T-helper 1 cell treated with Interleukin-12 subunit alpha and Interleukin-12 subunit beta and Interleukin-4 antibody, amounts not matched to agents 30 μg/mL and 1 μg/mL, for 36 hours (primary cell): ENCODE results near the gene TPRKB.
"Not testable (repeated sequence)": the region's sequence is repeated elsewhere in the genome, so short reads cannot be mapped to it uniquely, and the experiment has no call there.

Experiments used
- H3K27ac Mint-ChIP-seq: one replicate; pipeline ENCODE4 v1.8.0; 2021; ENCODE audit warnings: mild to moderate bottlenecking, mixed read lengths
- H3K27me3 Mint-ChIP-seq: one replicate; pipeline ENCODE4 v1.8.0; 2021; ENCODE audit warnings: low read depth, mixed read lengths
- H3K36me3 Mint-ChIP-seq: one replicate; pipeline ENCODE4 v1.8.0; 2021; ENCODE audit warnings: low read depth, mixed read lengths
- H3K4me1 Mint-ChIP-seq: one replicate; pipeline ENCODE4 v1.8.0; 2021; ENCODE audit warnings: low read depth, mixed read lengths
- H3K4me3 Mint-ChIP-seq: one replicate; pipeline ENCODE4 v1.8.0; 2021; ENCODE audit warnings: mild to moderate bottlenecking, moderate library complexity, mixed read lengths
- H3K9me3 Mint-ChIP-seq: one replicate; pipeline ENCODE4 v1.8.0; 2021; ENCODE audit warnings: mixed read lengths

Gene TPRKB

GRCh38 chr2:73736855-73737779 is at the start of gene TPRKB:
TPRKB (minus strand) TSS chr2:73737345; CDS start chr2:73734569, 2,776 bp downstream.
- H3K4me3 Mint-ChIP-seq, result peak within 1 kb of the TSS; percentile 93
- H3K27ac Mint-ChIP-seq, result peak within 1 kb of the TSS; percentile 87
- peaks cover 5% of the 10 kb centered on the region for H3K9me3 Mint-ChIP-seq
- H3K4me1 Mint-ChIP-seq, result peaks cover 13% of the 10 kb centered on the region
- H3K27me3 Mint-ChIP-seq, result no peaks in the 10 kb centered on the region
- H3K36me3 Mint-ChIP-seq, result peaks cover 31% of the 10 kb centered on the region

- not testable (repeated sequence) for H3K36me3 Mint-ChIP-seq, H3K9me3 Mint-ChIP-seq, H3K27ac Mint-ChIP-seq
Observed at GRCh38 chr2:73783883-73784282, 46.7 kb upstream of the TPRKB start, which contains the start of gene C2orf78. C2orf78 (plus strand) TSS chr2:73784183; CDS start chr2:73784310, 127 bp downstream.

GRCh38 chr2:73783402-73783801 is 46.3 kb upstream of the TPRKB start:
- not testable (repeated sequence) for H3K36me3 Mint-ChIP-seq, H3K4me3 Mint-ChIP-seq, H3K4me1 Mint-ChIP-seq, H3K9me3 Mint-ChIP-seq, H3K27ac Mint-ChIP-seq, H3K27me3 Mint-ChIP-seq

More at GRCh38 chr2:73783883-73784282, 46.7 kb upstream of the TPRKB start, which contains the start of gene C2orf78:
- H3K4me3 Mint-ChIP-seq, H3K4me1 Mint-ChIP-seq, H3K27me3 Mint-ChIP-seq: not testable (repeated sequence)

GRCh38 chr2:73780237-73780582 is 43.1 kb upstream of the TPRKB start:
- Mint-ChIP-seq H3K27ac (peak overlapping the region; percentile 96), H3K27me3 (no peaks in the 10 kb centered on the region), H3K4me1 (peaks cover 21% of the 10 kb centered on the region), H3K36me3 (peaks cover 16% of the 10 kb centered on the region), H3K9me3 (no peaks in the 10 kb centered on the region), H3K4me3 (peak overlapping the region; percentile 98)

- H3K4me1 Mint-ChIP-seq, result peaks cover 21% of the 10 kb centered on the region
- no peaks in the 10 kb centered on the region for H3K9me3 Mint-ChIP-seq
- peaks cover 18% of the 10 kb centered on the region for H3K36me3 Mint-ChIP-seq
- H3K4me3 Mint-ChIP-seq, result peak within 1 kb of the TSS; percentile 98
- H3K27ac Mint-ChIP-seq, result peak within 1 kb of the TSS; percentile 96
- H3K27me3 Mint-ChIP-seq, result no peaks in the 10 kb centered on the region
Observed at GRCh38 chr2:73779467-73780236, 42.5 kb upstream of the TPRKB start, which contains the start of gene DUSP11. DUSP11 (minus strand) TSS chr2:73780103; CDS start chr2:73779974, 129 bp downstream.

GRCh38 chr2:73778867-73779466 is 41.8 kb upstream of the TPRKB start:
- H3K4me1 Mint-ChIP-seq, result peaks cover 26% of the 10 kb centered on the region

GRCh38 chr2:73776869-73777519 is 39.8 kb upstream of the TPRKB start:
- Mint-ChIP-seq H3K27ac (peak overlapping the region; percentile 6), H3K4me1 (peaks cover 31% of the 10 kb centered on the region), H3K9me3 (no peaks in the 10 kb centered on the region), H3K4me3 (no peak overlapping the region), H3K36me3 (peaks cover 34% of the 10 kb centered on the region), H3K27me3 (no peaks in the 10 kb centered on the region)

More at GRCh38 chr2:73778867-73779466, 41.8 kb upstream of the TPRKB start:
- not testable (repeated sequence) for H3K9me3 Mint-ChIP-seq, H3K27me3 Mint-ChIP-seq
- Mint-ChIP-seq H3K27ac (peak overlapping the region; percentile 96), H3K4me3 (peak overlapping the region; percentile 98), H3K36me3 (peaks cover 24% of the 10 kb centered on the region)

GRCh38 chr2:73776381-73776780 is 39.2 kb upstream of the TPRKB start:
- Mint-ChIP-seq H3K4me1 (peaks cover 32% of the 10 kb centered on the region), H3K9me3 (no peaks in the 10 kb centered on the region), H3K27me3 (no peaks in the 10 kb centered on the region), H3K4me3 (no peak overlapping the region), H3K27ac (no peak overlapping the region), H3K36me3 (peaks cover 35% of the 10 kb centered on the region)

GRCh38 chr2:73772819-73773218 is 35.7 kb upstream of the TPRKB start:
- Mint-ChIP-seq H3K27ac (no peak overlapping the region), H3K27me3 (no peaks in the 10 kb centered on the region)

GRCh38 chr2:73770725-73771124 is 33.6 kb upstream of the TPRKB start:
- peaks cover 52% of the 10 kb centered on the region for H3K36me3 Mint-ChIP-seq
- H3K27me3 Mint-ChIP-seq, result no peaks in the 10 kb centered on the region
- H3K9me3 Mint-ChIP-seq, result no peaks in the 10 kb centered on the region

More at GRCh38 chr2:73772819-73773218, 35.7 kb upstream of the TPRKB start:
- Mint-ChIP-seq H3K4me1 (peaks cover 22% of the 10 kb centered on the region), H3K4me3 (no peak overlapping the region), H3K9me3 (no peaks in the 10 kb centered on the region), H3K36me3 (peaks cover 53% of the 10 kb centered on the region)

GRCh38 chr2:73766994-73767393 is 29.8 kb upstream of the TPRKB start:
- H3K4me3 Mint-ChIP-seq, result no peak overlapping the region
- H3K36me3 Mint-ChIP-seq, result peaks cover 50% of the 10 kb centered on the region
- H3K9me3 Mint-ChIP-seq, result no peaks in the 10 kb centered on the region
- H3K27me3 Mint-ChIP-seq, result no peaks in the 10 kb centered on the region
- no peak overlapping the region for H3K27ac Mint-ChIP-seq
- peaks cover 2% of the 10 kb centered on the region for H3K4me1 Mint-ChIP-seq

More at GRCh38 chr2:73770725-73771124, 33.6 kb upstream of the TPRKB start:
- no peak overlapping the region for H3K27ac Mint-ChIP-seq
- H3K4me1 Mint-ChIP-seq, result peaks cover 12% of the 10 kb centered on the region
- H3K4me3 Mint-ChIP-seq, result no peak overlapping the region

- H3K9me3 Mint-ChIP-seq, result no peaks in the 10 kb centered on the region
- peaks cover 2% of the 10 kb centered on the region for H3K4me1 Mint-ChIP-seq
- H3K27me3 Mint-ChIP-seq, result no peaks in the 10 kb centered on the region
- H3K27ac Mint-ChIP-seq, result no peak overlapping the region
- no peak overlapping the region for H3K4me3 Mint-ChIP-seq
- peaks cover 49% of the 10 kb centered on the region for H3K36me3 Mint-ChIP-seq
Observed at GRCh38 chr2:73766349-73766748, 29.2 kb upstream of the TPRKB start.

GRCh38 chr2:73764945-73765344 is 27.8 kb upstream of the TPRKB start:
- H3K27me3 Mint-ChIP-seq, result no peaks in the 10 kb centered on the region
- no peaks in the 10 kb centered on the region for H3K9me3 Mint-ChIP-seq
- H3K27ac Mint-ChIP-seq, result no peak overlapping the region
- no peaks in the 10 kb centered on the region for H3K4me1 Mint-ChIP-seq
- no peak overlapping the region for H3K4me3 Mint-ChIP-seq
- H3K36me3 Mint-ChIP-seq, result peaks cover 47% of the 10 kb centered on the region

- Mint-ChIP-seq H3K9me3 (no peaks in the 10 kb centered on the region), H3K36me3 (peaks cover 35% of the 10 kb centered on the region), H3K27me3 (no peaks in the 10 kb centered on the region), H3K4me3 (no peak overlapping the region), H3K27ac (no peak overlapping the region), H3K4me1 (no peaks in the 10 kb centered on the region)
Observed at GRCh38 chr2:73762571-73762970, 25.4 kb upstream of the TPRKB start.
